Left ventricle myocardium inferior (tissue), 1 donor: ENCODE data around the gene CLTRN. TPM values are rescaled to one million over a fixed set of nuclear protein-coding genes. Genes with fewer than 3 reads are reported as not detected.
"Not testable (repeated sequence)": the region's sequence is repeated elsewhere in the genome, so short reads cannot be mapped to it uniquely, and the experiment has no call there.

Source experiments
- DNase-seq: peaks from one replicate; pipeline ENCODE4 v3.0.0-alpha.2; 2020
- H3K27ac ChIP-seq: fragments of 200-600 bp; replicated peaks from 2 replicates; pipeline ENCODE4 v1.8.0; 2021
- H3K27me3 ChIP-seq: fragments of 200-600 bp; 2 replicates; pipeline ENCODE4 v1.8.0; 2021; ENCODE audit warnings: low read depth
- H3K36me3 ChIP-seq: fragments of 200-600 bp; 2 replicates; pipeline ENCODE4 v1.8.0; 2021
- H3K4me1 ChIP-seq: fragments of 200-600 bp; 2 replicates; pipeline ENCODE4 v1.8.0; 2021
- H3K4me3 ChIP-seq: fragments of 200-600 bp; 2 replicates; pipeline ENCODE4 v1.8.0; 2021; ENCODE audit warnings: mild to moderate bottlenecking, moderate library complexity
- H3K9me3 ChIP-seq: fragments of 200-600 bp; replicated peaks from 2 replicates; pipeline ENCODE4 v1.8.0; 2021
- CTCF ChIP-seq: fragments of 200-600 bp; IDR thresholded peaks from 2 replicates; pipeline ENCODE4 v1.8.0; 2021; ENCODE audit warnings: antibody characterized with exemption, mild to moderate bottlenecking, borderline replicate concordance
- intact Hi-C: fragments of 100-400 bp; cut with micrococcal nuclease; formaldehyde crosslinking; loops from one replicate; pipeline ENCODE4 v1.11.0; 2022
- long read RNA-seq: library from polyadenylated mRNA; unstranded; transcript quantifications from one replicate; pipeline ENCODE4 v2.0.0, GENCODE V29; 2021
- total RNA-seq: library from RNA; stranded (reverse); fragmentation: NEBNext Ultra II Directional; extraction: Animal tissue kit (Norgen Biotek cat#: 25700); gene quantifications from one replicate; pipeline ENCODE4 v1.2.1, GENCODE V29; 2021
- donor health status: DM: no; HTN: yes; CAD: no; lungs with severe emphysema.

The CLTRN gene
- 0.66 TPM for total RNA-seq
- long read RNA-seq, partial matches to known transcripts: 0 of 1 reads
- long read RNA-seq, other reads (novel, unspliced or antisense): 1 of 1 reads

GRCh38 chrX:15664487-15665444, at the start of gene CLTRN:
TSS of gene CLTRN (minus strand) at chrX:15664805. CDS start at chrX:15664775, 30 bp downstream.
- no peak for DNase-seq
- intact Hi-C loops: no loop called here

GRCh38 chrX:15704273-15704672, 39.7 kb upstream of the CLTRN start:
- H3K4me3 ChIP-seq, H3K27me3 ChIP-seq, H3K4me1 ChIP-seq, H3K9me3 ChIP-seq, DNase-seq, H3K27ac ChIP-seq, H3K36me3 ChIP-seq, intact Hi-C loops: not testable (repeated sequence)

More at GRCh38 chrX:15664487-15665444, at the start of gene CLTRN:
- Histone ChIP-seq H3K36me3 (no peaks in the 10 kb centered on the region), H3K9me3 (no peaks in the 10 kb centered on the region), H3K27me3 (no peaks in the 10 kb centered on the region), H3K4me3 (no peak within 1 kb of the TSS), H3K27ac (no peak within 1 kb of the TSS), H3K4me1 (no peaks in the 10 kb centered on the region)
- no peak for TF ChIP-seq CTCF

GRCh38 chrX:15703809-15704208, 39.2 kb upstream of the CLTRN start:
- intact Hi-C loops, H3K4me1 ChIP-seq, DNase-seq, H3K4me3 ChIP-seq, H3K27me3 ChIP-seq, H3K36me3 ChIP-seq, H3K9me3 ChIP-seq, H3K27ac ChIP-seq: not testable (repeated sequence)

GRCh38 chrX:15702488-15703371, 38.1 kb upstream of the CLTRN start:
- Histone ChIP-seq H3K4me1 (no peaks in the 10 kb centered on the region), H3K27me3 (no peaks in the 10 kb centered on the region), H3K9me3 (no peaks in the 10 kb centered on the region), H3K4me3 (no peak overlapping the region), H3K27ac (no peak overlapping the region), H3K36me3 (no peaks in the 10 kb centered on the region)
- intact Hi-C loops: no loop called here
- no peak for DNase-seq
- no peak for TF ChIP-seq CTCF

GRCh38 chrX:15696516-15696915, 31.9 kb upstream of the CLTRN start:
- intact Hi-C loops: no loop called here
- no peak for DNase-seq
- H3K4me1 ChIP-seq: peaks cover 7% of the 10 kb centered on the region
- no peak overlapping the region for H3K4me3 ChIP-seq
- H3K27ac ChIP-seq: peak overlapping the region; percentile 82
- no peaks in the 10 kb centered on the region for H3K27me3 ChIP-seq
- no peaks in the 10 kb centered on the region for H3K36me3 ChIP-seq
- no peaks in the 10 kb centered on the region for H3K9me3 ChIP-seq
- no peak for TF ChIP-seq CTCF

GRCh38 chrX:15694941-15695451, 30.4 kb upstream of the CLTRN start:
- no peak for TF ChIP-seq CTCF
- Histone ChIP-seq H3K9me3 (no peaks in the 10 kb centered on the region), H3K4me1 (peaks cover 7% of the 10 kb centered on the region), H3K36me3 (peaks cover 5% of the 10 kb centered on the region), H3K27ac (peak overlapping the region; percentile 82), H3K4me3 (no peak overlapping the region), H3K27me3 (no peaks in the 10 kb centered on the region)
- intact Hi-C loops: no loop called here
- peak; percentile 18 for DNase-seq
